CD14-positive monocyte (primary cell): ENCODE measurements around the gene OBSCN. TPM values are rescaled to one million over a fixed set of nuclear protein-coding genes. Genes with fewer than 3 reads are reported as not detected.

Source experiments
- DNase-seq, 3 donors: peaks; one replicate each; pipeline ENCODE4 v3.0.0-alpha.2; 2011 to 2022
- H2AFZ ChIP-seq: 2 replicates; pipeline ENCODE4 v1.6.0; 2012; ENCODE audit warnings: mild to moderate bottlenecking, low read depth, low read length, inconsistent platforms; ENCODE audit not compliant: insufficient read depth, poor library complexity, severe bottlenecking
- H3K27ac ChIP-seq, 2 donors: 1 replicate in 1 of 2; 2 replicates in 1 of 2; pipeline ENCODE4 v1.5.1; 2012 to 2013; ENCODE audit warnings: low read length in 2 of 2, control low read depth in 1 of 2, inconsistent platforms in 1 of 2, low read depth in 1 of 2, mild to moderate bottlenecking in 1 of 2
- H3K27me3 ChIP-seq, 2 donors: one replicate each; pipeline versions ENCODE4 v1.6.0 to v1.6.1; 2011 to 2013; ENCODE audit warnings: low read length in 2 of 2; ENCODE audit not compliant: control insufficient read depth in 2 of 2, insufficient read depth in 2 of 2
- H3K36me3 ChIP-seq, 2 donors: replicated peaks in 1 of 2; 1 replicate in 1 of 2; 2 replicates in 1 of 2; pipeline versions ENCODE4 v1.5.1 to v1.6.1; 2012 to 2013; ENCODE audit warnings: low read length in 2 of 2, control low read depth in 1 of 2, inconsistent platforms in 1 of 2, mild to moderate bottlenecking in 1 of 2; ENCODE audit not compliant: insufficient read depth in 2 of 2, control insufficient read depth in 1 of 2
- H3K4me1 ChIP-seq, 2 donors: 1 replicate in 1 of 2; 2 replicates in 1 of 2; pipeline versions ENCODE4 v1.5.1 to v1.6.1; 2012 to 2013; ENCODE audit warnings: low read length in 2 of 2, control low read depth in 1 of 2, inconsistent platforms in 1 of 2, mild to moderate bottlenecking in 1 of 2, moderate library complexity in 1 of 2; ENCODE audit not compliant: insufficient read depth in 2 of 2, control insufficient read depth in 1 of 2
- H3K4me2 ChIP-seq: replicated peaks from 2 replicates; pipeline ENCODE3; 2012; ENCODE audit warnings: low read length, moderate library complexity, mild to moderate bottlenecking; ENCODE audit not compliant: poor library complexity, severe bottlenecking; ENCODE audit errors: extremely low read depth
- H3K4me3 ChIP-seq, 3 experiments: fragments of 200-600 bp in 1 of 3; sonication (generic) in 1 of 3; replicated peaks in 1 of 3; 1 replicate in 2 of 3; 2 replicates in 1 of 3; pipeline ENCODE4 v1.5.1; 2011 to 2013; ENCODE audit warnings: low read length in 3 of 3, mild to moderate bottlenecking in 3 of 3, control low read depth in 2 of 3, low read depth in 2 of 3, inconsistent platforms in 1 of 3, moderate library complexity in 1 of 3
- H3K79me2 ChIP-seq: 2 replicates; pipeline ENCODE4 v1.6.0; 2012; ENCODE audit warnings: mild to moderate bottlenecking, control low read depth, inconsistent platforms, low read length, moderate library complexity; ENCODE audit not compliant: insufficient read depth
- H3K9ac ChIP-seq: 2 replicates; pipeline ENCODE4 v1.6.0; 2017; ENCODE audit warnings: low read length, mild to moderate bottlenecking; ENCODE audit not compliant: insufficient read depth, poor library complexity, severe bottlenecking
- H3K9me3 ChIP-seq, 2 donors: replicated peaks in 1 of 2; 1 replicate in 1 of 2; 2 replicates in 1 of 2; pipeline versions ENCODE4 v1.5.1 to v1.6.1; 2012 to 2013; ENCODE audit warnings: low read length in 2 of 2, control low read depth in 1 of 2; ENCODE audit not compliant: control insufficient read depth in 1 of 2, insufficient read depth in 1 of 2
- H4K20me1 ChIP-seq: 2 replicates; pipeline ENCODE4 v1.6.0; 2012; ENCODE audit warnings: mild to moderate bottlenecking, low read length, control low read depth, moderate library complexity; ENCODE audit not compliant: insufficient read depth
- H3K27ac Mint-ChIP-seq, 7 donors: one replicate each; pipeline ENCODE4 v1.8.0; 2020; ENCODE audit warnings: mild to moderate bottlenecking in 7 of 7, mixed read lengths in 7 of 7, moderate library complexity in 6 of 7, inconsistent platforms in 2 of 7
- H3K27me3 Mint-ChIP-seq, 3 donors: one replicate each; pipeline ENCODE4 v1.8.0; 2021 to 2022; ENCODE audit warnings: low read depth in 3 of 3, mild to moderate bottlenecking in 3 of 3, mixed read lengths in 3 of 3, moderate library complexity in 3 of 3, inconsistent platforms in 1 of 3
- H3K36me3 Mint-ChIP-seq, 2 donors: one replicate each; pipeline ENCODE4 v1.8.0; 2020; ENCODE audit warnings: mixed read lengths in 2 of 2, inconsistent platforms in 1 of 2, mild to moderate bottlenecking in 1 of 2
- H3K4me1 Mint-ChIP-seq: one replicate; pipeline ENCODE4 v1.8.0; 2020; ENCODE audit warnings: mild to moderate bottlenecking, mixed read lengths
- H3K4me3 Mint-ChIP-seq, 2 donors: one replicate each; pipeline ENCODE4 v1.8.0; 2020; ENCODE audit warnings: mild to moderate bottlenecking in 2 of 2, mixed read lengths in 2 of 2, moderate library complexity in 1 of 2
- H3K9me3 Mint-ChIP-seq, 7 donors: one replicate each; pipeline ENCODE4 v1.8.0; 2020 to 2022; ENCODE audit warnings: mixed read lengths in 7 of 7, mild to moderate bottlenecking in 6 of 7, moderate library complexity in 6 of 7, inconsistent platforms in 2 of 7
- CTCF ChIP-seq: fragments of 200-600 bp; IDR thresholded peaks from one replicate; pipeline ENCODE4 v1.8.0; 2022; ENCODE audit warnings: antibody characterized with exemption, mild to moderate bottlenecking
- WGBS: methylation state at CpG from one replicate; pipeline ENCODE4 v1.1.5; 2013; ENCODE audit warnings: missing lambda C conversion rate; ENCODE audit not compliant: insufficient coverage; 5-methylcytosine and 5-hydroxymethylcytosine counted together
- intact Hi-C, 2 donors: fragments of 100-400 bp; cut with micrococcal nuclease; formaldehyde crosslinking; loops; one replicate each; pipeline versions ENCODE4 v1.15.0 to v1.15.1; 2023
- polyA plus RNA-seq, 3 donors: library from polyadenylated mRNA; depleted of rRNA in 1 of 3; unstranded in 2 of 3; stranded (reverse) in 1 of 3; fragments of 300-500 nt in 2 of 3; fragments of >200 nt in 1 of 3; fragmentation: Illumina TruSeq in 2 of 3; gene quantifications; 1 replicate in 2 of 3; 2 replicates in 1 of 3; pipeline ENCODE4 v1.2.3, GENCODE V29; 2012 to 2021

Gene OBSCN
- polyA plus RNA-seq, 3 donors, result 0.57 to 1.5 (median 0.76) TPM

- peaks cover 33 to 54% of the 10 kb centered on the region in 2 donors for H3K9me3 ChIP-seq
- peaks cover 36 to 54% (median 45%) of the 10 kb centered on the region in 7 donors for H3K9me3 Mint-ChIP-seq
These were observed 94.2 kb downstream of the OBSCN start for GRCh38 chr1:228302086-228302485.

DNA sequence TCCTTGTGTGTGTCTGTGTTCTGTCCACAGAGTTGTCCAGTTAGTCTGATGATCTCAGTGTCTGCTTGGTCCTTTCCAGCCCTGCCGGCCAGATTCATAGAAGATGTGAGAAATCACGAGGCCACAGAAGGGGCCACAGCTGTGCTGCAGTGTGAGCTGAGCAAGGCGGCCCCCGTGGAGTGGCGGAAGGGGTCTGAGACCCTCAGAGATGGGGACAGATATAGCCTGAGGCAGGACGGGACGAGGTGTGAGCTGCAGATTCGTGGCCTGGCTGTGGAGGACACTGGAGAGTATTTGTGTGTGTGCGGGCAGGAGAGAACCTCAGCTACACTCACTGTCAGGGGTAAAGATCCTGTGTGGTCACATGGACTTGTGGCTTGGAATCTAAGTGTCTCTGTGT, 95.8 kb downstream of the OBSCN start:
- H3K27ac ChIP-seq, result no peak overlapping the region
- H3K4me1 Mint-ChIP-seq, result no peaks in the 10 kb centered on the region
- intact Hi-C loops, result no loop called here
- H3K79me2 ChIP-seq, result no peaks in the 10 kb centered on the region
- no peak overlapping the region for H2AFZ ChIP-seq
- no peaks in the 10 kb centered on the region for H3K4me1 ChIP-seq
- no peaks in the 10 kb centered on the region for H3K36me3 Mint-ChIP-seq
- H3K9me3 ChIP-seq, result peaks cover 23 to 43% of the 10 kb centered on the region in 2 donors
- DNase-seq, result no peak
- H3K9me3 Mint-ChIP-seq, result peaks cover 27 to 43% (median 33%) of the 10 kb centered on the region in 7 donors
- no peaks in the 10 kb centered on the region for H3K27me3 ChIP-seq
- H3K4me3 ChIP-seq, result no peak overlapping the region
- H3K4me3 Mint-ChIP-seq, result no peak overlapping the region
- H3K4me2 ChIP-seq, result no peak overlapping the region
- H3K36me3 ChIP-seq, result no peaks in the 10 kb centered on the region
- WGBS, result 86% methylated on average over 5 of the region's 9 CpGs
- no peaks in the 10 kb centered on the region for H4K20me1 ChIP-seq
- no peak overlapping the region for H3K9ac ChIP-seq
- no peak overlapping the region for H3K27ac Mint-ChIP-seq
- peaks cover 0 to 1% (median 0%) of the 10 kb centered on the region in 3 donors for H3K27me3 Mint-ChIP-seq
- TF ChIP-seq CTCF, result no peak

More at GRCh38 chr1:228302086-228302485, 94.2 kb downstream of the OBSCN start:
- no peak overlapping the region for H3K27ac Mint-ChIP-seq
- Histone ChIP-seq H3K9ac (no peak overlapping the region), H3K4me1 (no peaks in the 10 kb centered on the region), H3K27ac (no peak overlapping the region), H3K79me2 (no peaks in the 10 kb centered on the region), H3K36me3 (no peaks in the 10 kb centered on the region), H4K20me1 (no peaks in the 10 kb centered on the region), H3K27me3 (no peaks in the 10 kb centered on the region), H3K4me2 (no peak overlapping the region), H2AFZ (no peak overlapping the region), H3K4me3 (no peak overlapping the region)
- H3K36me3 Mint-ChIP-seq, result no peaks in the 10 kb centered on the region
- DNase-seq, result no peak
- H3K4me1 Mint-ChIP-seq, result no peaks in the 10 kb centered on the region
- 92% methylated on average over 2 of the region's 4 CpGs for WGBS
- intact Hi-C loops, result no loop called here
- no peak for TF ChIP-seq CTCF
- H3K27me3 Mint-ChIP-seq, result peaks cover 0 to 1% (median 1%) of the 10 kb centered on the region in 3 donors
- no peak overlapping the region for H3K4me3 Mint-ChIP-seq
